Measurements from ENCODE around the gene SPECC1L. TPM values are rescaled to one million over a fixed set of nuclear protein-coding genes. Genes with fewer than 3 reads are reported as not detected.
A peak's percentile ranks its signal among the peaks of the same experiment; 100 is the strongest.

SPECC1L gene
- total RNA-seq, 1 experiment from 2014 or later, result 39.9 TPM

DNA sequence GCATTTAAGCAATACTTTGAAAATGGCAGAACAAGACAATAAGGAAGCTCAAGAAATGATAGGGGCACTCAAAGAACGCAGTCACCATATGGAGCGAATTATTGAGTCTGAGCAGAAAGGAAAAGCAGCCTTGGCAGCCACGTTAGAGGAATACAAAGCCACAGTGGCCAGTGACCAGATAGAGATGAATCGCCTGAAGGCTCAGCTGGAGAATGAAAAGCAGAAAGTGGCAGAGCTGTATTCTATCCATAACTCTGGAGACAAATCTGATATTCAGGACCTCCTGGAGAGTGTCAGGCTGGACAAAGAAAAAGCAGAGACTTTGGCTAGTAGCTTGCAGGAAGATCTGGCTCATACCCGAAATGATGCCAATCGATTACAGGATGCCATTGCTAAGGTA lies 51.9 kb downstream of the SPECC1L start:
- no peak for DNase-seq (ENCODE audit: low read depth)

DNA sequence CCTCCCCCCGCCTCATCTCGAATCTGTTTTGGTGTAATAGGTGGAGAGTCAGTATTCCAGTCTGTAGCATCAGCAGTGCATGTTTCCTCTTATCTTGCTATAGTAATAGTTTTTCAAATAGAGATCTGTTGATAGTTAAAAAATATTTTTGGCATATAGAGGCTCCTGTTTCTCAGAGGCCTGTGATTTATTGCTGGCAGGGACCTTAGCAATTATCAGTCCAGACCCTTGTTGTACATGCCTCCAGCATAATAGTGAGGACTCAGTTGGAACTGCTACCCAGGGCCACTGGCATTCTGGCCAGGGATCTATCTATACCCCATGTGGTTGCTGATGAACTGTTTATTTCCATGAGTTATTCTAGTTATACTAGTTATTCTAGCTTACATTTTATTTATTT lies 52.6 kb downstream of the SPECC1L start:
- no peak for DNase-seq (ENCODE audit: low read depth)

DNA sequence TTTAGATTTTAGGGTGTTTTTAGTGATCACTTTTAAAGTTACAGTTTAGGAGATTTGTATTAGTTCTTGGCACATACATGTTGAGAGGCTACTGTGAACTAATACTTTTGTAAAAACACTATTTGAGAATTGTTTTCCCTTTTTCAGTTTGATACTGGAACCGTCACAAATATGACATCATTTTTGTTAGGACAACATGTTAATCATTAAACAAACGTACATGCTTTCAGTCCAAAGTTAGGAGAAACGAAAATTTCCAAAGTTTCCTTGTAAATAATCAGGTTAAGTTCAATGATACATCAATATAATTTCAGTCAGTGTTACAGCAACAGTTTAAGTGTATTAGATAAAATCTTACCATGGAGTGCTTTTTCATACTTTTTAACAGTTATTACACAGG lies 53.1 kb downstream of the SPECC1L start:
- no peak for DNase-seq (ENCODE audit: low read depth)

DNA sequence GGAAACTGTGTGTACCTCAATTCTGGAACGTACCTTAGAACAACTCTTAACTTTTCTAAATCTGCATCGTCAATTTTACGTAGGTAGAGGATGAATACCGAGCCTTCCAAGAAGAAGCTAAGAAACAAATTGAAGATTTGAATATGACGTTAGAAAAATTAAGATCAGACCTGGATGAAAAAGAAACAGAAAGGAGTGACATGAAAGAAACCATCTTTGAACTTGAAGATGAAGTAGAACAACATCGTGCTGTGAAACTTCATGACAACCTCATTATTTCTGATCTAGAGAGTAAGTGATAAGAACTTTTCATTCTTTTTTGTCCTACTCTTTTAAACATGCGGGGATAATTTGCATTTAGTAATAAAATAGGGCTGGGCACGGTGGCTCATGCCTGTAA lies 53.5 kb downstream of the SPECC1L start:
- no peak for DNase-seq (ENCODE audit: low read depth)

DNA sequence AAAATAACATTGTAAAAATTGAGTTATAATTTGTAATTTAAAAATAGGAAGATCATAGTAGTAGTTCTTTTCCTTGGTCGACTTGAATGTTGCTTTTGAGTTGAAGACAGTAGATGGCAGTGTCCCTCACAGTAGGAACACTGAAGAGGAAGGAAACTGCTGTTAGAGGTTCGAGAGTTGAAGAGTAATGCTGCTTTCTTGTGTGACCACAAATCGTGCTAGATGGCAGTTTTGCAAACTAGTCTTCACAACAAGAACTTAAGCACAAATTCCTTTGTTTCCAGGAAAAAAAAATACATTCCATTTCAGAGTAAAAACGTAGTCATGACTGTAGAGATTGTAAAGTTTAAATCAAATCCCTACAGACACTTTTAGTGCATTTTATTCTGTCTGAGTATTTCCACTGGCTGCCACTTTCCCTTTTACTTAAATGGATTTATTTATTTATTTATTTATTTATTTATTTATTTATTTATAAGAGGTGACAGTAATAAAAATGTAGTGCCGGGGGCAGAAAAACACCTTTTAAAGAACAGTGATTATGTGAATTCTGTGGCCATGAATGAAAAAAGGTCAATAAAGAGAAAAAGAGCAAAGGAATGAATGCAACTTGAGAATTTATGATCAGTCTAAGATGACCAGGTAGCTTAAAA lies 54.6 kb downstream of the SPECC1L start:
- peak; percentile 88 for DNase-seq (ENCODE audit: low read depth)

DNA sequence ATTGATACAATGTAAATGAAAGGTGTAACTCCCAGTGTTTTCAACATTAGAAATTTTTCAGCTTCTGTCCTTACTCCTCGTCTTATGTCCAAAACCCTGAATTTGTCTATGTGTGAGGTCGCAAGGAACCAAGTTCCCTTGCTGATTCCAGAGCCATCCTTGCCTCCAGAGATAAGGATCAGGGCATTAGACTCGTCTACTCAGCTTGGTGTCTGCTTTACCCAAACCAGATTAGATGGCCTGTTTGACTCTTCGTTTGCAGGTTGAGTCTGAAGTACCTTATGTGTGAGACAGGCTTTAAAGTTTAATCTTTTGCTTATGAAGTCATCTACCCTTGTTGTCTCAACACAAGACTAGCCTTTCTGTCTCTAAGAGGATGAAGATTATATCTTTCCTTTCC lies 55.6 kb downstream of the SPECC1L start:
- DNase-seq (ENCODE audit: low read depth), result no peak

DNA sequence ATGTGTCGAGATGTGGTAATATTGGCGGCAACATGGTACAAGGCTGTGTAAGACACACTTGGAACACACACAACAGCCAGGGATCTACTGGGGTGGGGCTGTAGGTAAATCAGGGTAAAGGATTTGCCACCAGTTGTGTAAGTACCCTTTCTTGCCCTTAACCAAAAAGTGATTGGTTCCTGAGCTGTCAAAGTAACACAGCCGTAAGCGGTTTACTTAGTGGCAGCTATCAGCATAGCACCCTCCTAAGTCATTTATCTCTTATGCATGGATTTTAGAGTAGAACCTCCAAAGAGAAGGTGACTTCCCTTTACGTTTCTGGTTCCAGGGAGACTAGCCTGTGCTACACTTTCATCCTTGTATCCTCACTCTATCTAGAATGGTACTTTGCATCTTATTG lies 57.2 kb downstream of the SPECC1L start:
- DNase-seq (ENCODE audit: low read depth), result no peak

DNA sequence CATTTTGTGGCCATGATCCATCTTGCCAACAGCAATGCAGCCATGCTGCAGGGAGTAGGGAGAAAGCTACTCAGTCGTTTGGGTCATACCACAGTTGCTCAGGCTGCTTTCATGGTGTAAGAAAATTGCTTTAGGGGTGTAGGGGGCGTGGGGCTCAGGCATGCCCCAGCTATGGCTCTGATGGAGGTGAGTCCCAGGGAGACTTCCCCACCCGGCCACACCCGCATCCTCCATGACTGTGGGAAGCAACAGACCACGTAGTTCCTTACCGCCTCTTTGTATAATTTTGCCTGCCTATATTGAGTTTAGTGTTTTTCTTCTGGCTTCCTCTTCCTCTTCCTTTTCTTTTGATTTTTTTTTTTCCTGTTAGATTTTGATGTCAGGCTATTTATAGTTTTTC lies 58.8 kb downstream of the SPECC1L start:
- no peak for DNase-seq (ENCODE audit: low read depth)

DNA sequence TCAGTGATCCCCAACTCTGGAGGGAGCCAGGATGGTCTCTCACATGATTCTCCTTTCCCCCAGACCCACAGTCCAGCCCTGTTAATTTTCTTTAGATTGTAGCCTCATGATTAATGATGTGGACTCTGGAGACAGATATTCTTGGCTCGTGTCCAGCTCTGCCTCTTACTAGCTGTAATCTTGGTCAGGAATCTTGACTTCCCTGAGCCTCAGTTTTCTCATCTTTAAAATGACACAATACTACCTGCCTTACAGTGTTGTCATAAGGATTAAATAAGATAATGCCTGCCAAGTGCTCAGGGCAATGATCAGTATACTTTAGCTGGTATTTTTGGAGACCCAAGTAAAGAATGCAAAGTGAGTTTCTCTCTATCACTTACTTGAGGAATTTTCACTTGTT lies 60.0 kb downstream of the SPECC1L start:
- DNase-seq (ENCODE audit: low read depth), result no peak

DNA sequence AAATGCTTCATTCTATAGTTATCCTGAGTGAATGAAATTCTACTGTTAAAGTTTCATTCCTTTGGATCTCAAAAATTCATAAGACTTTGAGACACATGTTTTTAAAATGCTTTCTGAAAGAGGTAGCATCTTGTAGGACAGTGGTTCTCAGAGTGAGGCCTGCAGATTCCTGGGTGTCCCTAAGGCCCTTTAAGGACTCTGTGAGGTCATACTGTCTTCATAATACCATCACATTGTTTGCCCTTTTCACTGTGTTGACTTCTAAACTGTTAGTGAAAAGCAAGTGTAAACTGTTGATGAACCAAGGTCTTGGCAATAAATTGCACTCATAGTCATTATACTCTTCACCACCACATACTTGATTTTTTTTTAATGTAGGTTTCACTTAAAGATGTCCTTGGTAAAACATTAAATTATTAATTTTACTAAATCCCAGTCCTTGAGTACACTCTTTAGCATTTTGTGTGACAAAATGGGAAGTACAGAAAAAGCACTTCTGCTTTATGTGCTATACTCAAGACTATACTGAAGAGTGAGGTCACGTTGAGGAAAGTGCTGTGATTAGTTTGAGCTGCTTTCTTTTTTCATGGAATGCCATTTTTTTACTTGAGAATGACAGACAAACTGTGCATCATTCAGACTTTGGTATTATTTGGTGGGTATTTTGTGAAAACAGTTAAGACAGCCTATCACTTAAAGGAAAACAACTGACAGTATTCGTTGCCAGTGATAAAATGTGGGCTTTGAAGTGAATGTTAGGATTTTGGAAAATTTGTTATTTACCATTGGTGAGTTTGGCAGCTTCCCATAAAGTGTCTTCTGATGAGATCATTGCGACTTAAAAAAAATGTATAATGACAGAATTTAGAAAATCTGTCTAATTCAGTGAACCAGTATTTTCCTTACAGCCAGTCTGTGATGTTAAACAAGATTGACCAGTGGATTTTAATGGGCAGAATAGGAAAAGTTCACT lies 61.1 kb downstream of the SPECC1L start:
- DNase-seq (ENCODE audit: low read depth), result no peak

DNA sequence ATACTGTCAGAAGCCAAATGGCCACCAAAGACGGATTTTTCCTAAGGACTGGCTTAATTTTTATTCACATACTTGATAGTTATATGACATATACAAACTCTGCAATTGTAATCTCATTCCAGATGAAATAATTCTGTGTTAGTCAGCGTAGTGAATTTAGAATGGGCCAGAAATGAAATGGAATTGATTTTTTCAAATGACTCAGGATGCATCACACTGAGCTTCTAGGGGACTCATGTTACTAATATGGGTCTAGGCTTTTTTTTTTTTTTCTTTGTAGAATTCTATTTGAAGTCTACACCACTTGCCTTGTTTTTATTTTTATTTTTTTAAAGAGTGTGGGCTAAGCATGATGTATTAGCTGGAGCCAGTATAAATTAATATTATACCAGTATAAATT lies 62.7 kb downstream of the SPECC1L start:
- peak; percentile 78 for DNase-seq (ENCODE audit: low read depth)

DNA sequence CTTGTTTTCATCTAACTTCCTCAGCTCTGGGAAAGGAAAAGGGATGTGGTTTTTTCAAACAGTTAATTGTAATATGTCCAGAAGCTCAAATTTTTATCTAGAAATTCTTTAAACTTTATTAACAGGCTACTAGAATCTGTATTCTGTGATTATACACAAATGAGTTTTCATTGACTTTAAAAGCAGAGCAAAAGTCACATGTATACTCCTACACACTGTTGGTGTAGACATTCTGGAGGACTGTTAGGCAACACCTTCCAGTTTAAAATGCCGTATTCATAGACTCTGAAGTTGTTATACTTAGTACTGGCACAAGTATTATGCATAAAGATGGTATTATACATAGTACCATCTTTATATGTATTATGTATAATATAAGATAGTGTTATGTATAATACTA lies 64.9 kb downstream of the SPECC1L start:
- no peak for DNase-seq (ENCODE audit: low read depth)

DNA sequence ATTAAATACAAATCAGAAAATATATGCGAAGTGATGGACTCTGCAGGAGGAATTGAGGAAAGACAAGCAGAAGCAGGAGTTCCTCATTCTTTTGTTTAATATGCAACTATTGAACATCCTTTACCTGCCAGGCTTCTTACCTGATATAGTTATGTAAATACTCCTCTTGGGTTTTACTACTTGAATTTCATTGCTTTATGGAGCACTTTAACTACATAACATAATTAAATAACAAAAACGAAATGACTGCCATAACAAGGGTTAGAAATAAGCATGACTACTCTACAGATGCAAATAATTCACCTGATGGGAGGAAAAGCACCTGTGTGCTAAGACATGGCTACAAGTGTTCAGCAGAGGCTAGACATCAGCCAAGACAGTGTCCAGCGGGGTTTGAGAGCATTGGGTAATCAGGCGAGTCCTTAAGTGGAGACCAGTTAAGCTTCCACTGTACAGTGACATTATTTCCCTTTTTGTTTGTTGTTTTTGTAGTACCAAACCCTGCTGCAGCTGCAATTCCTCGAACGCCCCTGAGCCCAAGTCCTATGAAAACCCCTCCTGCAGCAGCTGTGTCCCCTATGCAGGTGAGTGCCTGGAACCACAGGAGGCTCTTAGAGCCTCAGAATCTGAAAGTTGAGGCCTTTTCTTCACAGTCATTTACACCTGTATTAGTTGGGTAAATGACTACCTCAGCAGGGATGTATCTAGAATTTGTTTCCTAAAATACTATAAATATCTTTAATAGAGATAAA lies 67.4 kb downstream of the SPECC1L start:
- no peak for DNase-seq (ENCODE audit: low read depth)

DNA sequence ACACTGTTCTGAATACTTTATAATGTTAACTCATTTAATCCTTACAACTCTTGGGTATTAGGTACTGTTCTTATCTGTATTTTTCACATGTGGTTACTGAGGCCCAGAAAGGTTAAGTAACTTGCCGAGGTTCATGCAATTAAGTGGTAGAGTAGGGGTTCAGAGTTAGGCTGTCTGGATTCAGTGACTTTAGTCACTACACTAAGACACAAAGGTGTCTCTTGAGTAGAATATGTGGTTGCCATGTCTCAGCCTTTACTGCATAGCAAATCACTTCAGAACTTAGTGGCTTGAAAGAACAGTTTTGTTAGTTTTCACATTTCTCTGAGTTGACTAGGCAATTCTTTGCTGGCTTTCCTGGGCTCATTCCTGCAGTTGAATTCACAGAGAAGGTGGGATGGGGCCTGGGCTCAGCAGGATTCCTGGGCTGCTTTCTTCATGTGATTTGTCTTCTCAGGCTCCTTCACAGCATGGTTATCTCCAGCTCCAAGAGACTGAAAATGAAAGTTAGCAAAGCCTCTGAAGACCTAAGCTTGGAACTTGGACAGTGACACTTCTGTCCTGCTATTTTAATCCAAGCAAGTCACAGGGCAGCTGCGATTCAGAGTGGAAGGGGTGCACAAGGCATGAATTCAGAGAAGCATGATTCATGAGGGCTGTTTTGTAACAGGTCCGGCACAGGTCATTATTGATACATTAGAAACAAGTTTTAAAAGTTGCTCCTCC lies 68.3 kb downstream of the SPECC1L start:
- peak; percentile 31 for DNase-seq (ENCODE audit: low read depth)

DNA sequence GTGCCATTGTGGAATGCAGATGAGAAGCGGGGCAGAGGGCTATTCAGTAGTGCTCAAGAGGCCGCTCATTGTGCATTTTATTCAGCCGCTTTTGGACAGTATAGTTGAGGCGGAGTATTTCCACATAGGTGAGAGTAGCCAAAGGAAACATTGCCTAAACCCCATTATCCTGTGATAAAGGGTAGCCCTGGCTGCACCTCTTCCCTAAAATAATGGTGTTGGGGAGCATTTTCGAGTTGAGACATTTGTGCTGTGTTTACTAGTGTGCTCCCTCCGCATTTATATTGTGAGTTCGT lies 68.8 kb downstream of the SPECC1L start:
- DNase-seq (ENCODE audit: low read depth), result no peak

DNA sequence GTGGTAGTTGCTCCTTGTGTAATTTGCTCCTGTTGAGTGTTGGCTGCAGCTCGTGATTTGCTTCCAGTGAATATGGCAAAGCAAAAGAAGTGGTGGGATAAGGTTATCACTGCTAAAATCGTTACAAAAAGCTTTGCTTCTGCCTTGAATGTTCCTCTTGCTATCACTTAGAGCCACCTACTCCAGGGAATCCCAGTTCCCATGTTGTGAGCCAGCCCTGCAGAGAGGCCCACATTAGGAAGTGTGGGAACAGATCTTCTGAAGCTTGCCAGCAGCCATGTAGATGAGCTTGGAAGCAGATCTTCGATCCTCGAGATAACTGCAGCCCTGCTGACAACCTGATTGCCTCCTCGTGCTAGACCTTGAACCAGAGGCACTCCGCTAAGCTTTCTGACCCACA lies 71.0 kb downstream of the SPECC1L start:
- DNase-seq (ENCODE audit: low read depth), result no peak

DNA sequence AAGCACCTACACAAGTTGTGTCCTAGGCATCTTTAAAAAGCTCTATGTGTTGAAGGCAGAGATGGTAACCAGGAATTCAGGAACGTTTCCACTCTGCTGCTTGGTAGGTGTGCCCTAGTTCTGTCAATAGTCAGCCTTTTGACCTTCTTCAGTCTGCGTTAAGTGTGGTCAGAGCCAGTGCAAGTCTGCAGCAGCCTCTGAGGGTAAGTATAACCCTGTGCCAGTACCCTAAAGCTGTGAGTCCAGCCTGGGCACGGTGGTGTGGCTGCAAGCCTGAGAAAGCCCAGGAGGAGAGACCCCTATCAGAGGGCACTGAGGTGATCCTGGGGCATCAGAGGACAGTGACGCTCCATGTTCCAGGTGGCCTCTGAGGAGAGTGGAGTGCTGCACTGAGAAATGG lies 80.0 kb downstream of the SPECC1L start:
- DNase-seq (ENCODE audit: low read depth), result no peak

DNA sequence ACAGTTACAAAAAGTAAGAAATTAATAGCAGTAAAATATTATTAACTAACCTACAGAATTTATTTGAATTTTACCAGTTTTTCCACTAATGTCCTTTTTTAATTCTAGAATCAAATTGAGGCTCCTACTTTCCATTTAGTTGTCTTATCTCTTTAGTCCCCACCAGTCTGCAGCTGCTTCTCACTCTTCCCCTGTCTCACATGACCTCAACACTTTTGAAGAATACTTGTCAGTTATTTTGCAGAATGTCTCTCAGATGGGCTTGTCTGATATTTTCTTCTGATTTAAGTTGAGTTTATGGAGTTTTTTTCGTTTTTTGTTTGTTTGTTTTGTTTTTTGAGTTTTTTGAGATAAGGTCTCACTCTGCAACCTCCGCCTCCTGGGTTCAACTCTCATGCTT lies 82.5 kb downstream of the SPECC1L start:
- no peak for DNase-seq (ENCODE audit: low read depth)

DNA sequence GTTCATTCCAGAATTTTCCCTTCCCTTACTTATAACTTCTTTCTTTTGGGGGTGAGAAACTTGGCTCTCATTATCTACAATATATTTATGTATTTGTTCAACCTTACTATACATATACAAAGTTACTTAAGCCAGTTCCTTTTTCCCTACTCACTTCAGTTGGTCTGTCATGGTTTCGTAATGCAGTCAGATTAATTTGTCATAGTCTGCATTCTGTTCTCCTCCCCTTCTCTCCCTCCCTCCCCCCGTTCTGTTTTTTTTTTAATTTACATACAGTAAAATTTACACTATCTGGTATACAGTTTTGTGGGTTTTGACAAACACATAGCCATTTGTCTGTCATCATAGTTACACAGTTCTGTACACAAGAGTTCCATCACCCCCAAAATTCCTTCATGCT lies 84.9 kb downstream of the SPECC1L start:
- DNase-seq (ENCODE audit: low read depth), result no peak

DNA sequence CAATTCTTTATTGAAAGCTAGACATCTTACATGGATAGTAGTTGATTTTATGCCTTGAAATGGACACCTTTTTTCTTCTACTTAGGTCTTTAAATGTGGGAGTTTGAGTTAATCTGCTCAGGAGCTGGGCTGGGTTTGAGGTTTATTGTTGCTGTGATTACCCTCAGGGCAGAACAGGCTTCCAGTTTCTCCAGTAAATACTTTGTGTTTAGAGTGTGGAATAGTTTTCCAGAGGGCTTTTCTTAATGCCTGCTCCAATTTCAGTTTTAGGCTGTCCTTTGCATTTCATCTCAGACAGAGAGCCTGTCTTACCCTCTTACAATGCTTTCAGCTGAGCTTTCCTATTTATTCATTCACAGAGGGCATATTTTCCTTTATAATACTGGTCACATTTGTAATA lies 86.9 kb downstream of the SPECC1L start:
- no peak for DNase-seq (ENCODE audit: low read depth)

DNA sequence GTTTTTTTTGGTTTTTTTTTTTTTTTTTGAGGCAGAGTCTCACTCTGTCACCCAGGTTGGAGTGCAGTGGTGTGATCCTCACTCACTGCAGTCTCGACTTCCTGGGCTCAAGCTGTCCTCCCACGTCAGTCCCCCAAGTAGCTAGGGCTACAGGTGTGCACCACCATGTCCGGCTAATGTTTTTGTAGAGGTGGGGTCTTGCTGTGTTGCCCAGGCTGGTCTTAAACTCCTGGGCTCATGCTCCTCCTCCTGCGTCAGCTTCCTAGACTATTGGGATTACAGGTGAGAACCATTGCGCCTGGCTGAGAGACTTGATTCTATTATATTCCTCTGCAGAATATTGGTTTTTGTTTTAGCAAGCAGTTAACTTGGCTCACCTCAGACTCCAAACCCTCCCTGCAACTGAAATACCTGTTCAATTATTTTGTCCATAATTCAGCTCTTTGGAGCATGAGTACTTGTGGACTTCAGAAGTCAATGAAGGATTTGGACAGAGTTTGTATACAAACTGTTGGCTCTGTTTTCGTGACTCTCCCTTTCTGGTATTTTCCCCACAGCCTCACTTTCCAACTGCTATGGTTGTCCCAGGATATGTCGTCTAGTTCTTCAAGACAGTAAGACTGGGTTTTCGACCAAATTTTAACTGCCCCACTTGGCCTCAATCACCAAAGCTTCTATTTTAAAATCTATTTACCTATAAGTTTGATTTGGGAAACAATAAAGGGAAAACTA lies 87.6 kb downstream of the SPECC1L start:
- no peak for DNase-seq (ENCODE audit: low read depth)

Measured in LHCN-M2 (cell line).